Ishikawa (cell line): ENCODE measurements around the gene ATP10A.

ENCODE experiments used
- CEBPB ChIP-seq: IDR thresholded peaks from 2 replicates; pipeline ENCODE4 v1.6.1; 2012
- RAD21 ChIP-seq: IDR thresholded peaks from 2 replicates; pipeline ENCODE4 v1.6.1; 2012; ENCODE audit warnings: low read depth
- TF ChIP-seq, protein P1 (sequence below): IDR thresholded peaks from 2 replicates; pipeline ENCODE4 v1.6.1; 2012; ENCODE audit warnings: low read depth, mild to moderate bottlenecking
- TF ChIP-seq, protein P2 (sequence below): IDR thresholded peaks from 2 replicates; pipeline ENCODE4 v1.6.1; 2012

DNA sequence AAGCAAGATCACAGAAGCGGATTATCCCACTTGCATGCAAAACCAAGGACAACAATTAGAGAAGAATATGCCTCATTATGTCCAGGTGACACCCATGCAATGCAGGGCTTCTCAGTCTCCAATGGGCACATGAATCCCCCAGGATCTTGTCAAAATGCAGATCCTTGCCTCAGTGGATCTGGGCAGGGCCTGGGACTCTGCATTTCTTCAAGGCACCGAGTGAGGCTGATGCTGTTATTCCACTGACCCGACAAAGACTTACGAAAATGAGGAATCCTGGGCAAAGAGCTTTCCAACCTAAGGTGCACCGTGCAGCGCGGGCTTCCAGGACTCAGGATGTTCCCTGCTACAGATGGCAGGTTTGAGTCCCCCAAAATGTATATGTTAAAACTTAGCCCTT is 99.2 kb downstream of the ATP10A start:
- TF ChIP-seq, protein P1, sequence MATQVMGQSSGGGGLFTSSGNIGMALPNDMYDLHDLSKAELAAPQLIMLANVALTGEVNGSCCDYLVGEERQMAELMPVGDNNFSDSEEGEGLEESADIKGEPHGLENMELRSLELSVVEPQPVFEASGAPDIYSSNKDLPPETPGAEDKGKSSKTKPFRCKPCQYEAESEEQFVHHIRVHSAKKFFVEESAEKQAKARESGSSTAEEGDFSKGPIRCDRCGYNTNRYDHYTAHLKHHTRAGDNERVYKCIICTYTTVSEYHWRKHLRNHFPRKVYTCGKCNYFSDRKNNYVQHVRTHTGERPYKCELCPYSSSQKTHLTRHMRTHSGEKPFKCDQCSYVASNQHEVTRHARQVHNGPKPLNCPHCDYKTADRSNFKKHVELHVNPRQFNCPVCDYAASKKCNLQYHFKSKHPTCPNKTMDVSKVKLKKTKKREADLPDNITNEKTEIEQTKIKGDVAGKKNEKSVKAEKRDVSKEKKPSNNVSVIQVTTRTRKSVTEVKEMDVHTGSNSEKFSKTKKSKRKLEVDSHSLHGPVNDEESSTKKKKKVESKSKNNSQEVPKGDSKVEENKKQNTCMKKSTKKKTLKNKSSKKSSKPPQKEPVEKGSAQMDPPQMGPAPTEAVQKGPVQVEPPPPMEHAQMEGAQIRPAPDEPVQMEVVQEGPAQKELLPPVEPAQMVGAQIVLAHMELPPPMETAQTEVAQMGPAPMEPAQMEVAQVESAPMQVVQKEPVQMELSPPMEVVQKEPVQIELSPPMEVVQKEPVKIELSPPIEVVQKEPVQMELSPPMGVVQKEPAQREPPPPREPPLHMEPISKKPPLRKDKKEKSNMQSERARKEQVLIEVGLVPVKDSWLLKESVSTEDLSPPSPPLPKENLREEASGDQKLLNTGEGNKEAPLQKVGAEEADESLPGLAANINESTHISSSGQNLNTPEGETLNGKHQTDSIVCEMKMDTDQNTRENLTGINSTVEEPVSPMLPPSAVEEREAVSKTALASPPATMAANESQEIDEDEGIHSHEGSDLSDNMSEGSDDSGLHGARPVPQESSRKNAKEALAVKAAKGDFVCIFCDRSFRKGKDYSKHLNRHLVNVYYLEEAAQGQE: no peak
- TF ChIP-seq CEBPB: no peak
- no peak for TF ChIP-seq RAD21
- TF ChIP-seq, protein P2, sequence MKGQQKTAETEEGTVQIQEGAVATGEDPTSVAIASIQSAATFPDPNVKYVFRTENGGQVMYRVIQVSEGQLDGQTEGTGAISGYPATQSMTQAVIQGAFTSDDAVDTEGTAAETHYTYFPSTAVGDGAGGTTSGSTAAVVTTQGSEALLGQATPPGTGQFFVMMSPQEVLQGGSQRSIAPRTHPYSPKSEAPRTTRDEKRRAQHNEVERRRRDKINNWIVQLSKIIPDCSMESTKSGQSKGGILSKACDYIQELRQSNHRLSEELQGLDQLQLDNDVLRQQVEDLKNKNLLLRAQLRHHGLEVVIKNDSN: no peak
